ENCODE data around the gene ZBTB2.
A peak's percentile ranks its signal among the peaks of the same experiment; 100 is the strongest.

Gene ZBTB2

DNA sequence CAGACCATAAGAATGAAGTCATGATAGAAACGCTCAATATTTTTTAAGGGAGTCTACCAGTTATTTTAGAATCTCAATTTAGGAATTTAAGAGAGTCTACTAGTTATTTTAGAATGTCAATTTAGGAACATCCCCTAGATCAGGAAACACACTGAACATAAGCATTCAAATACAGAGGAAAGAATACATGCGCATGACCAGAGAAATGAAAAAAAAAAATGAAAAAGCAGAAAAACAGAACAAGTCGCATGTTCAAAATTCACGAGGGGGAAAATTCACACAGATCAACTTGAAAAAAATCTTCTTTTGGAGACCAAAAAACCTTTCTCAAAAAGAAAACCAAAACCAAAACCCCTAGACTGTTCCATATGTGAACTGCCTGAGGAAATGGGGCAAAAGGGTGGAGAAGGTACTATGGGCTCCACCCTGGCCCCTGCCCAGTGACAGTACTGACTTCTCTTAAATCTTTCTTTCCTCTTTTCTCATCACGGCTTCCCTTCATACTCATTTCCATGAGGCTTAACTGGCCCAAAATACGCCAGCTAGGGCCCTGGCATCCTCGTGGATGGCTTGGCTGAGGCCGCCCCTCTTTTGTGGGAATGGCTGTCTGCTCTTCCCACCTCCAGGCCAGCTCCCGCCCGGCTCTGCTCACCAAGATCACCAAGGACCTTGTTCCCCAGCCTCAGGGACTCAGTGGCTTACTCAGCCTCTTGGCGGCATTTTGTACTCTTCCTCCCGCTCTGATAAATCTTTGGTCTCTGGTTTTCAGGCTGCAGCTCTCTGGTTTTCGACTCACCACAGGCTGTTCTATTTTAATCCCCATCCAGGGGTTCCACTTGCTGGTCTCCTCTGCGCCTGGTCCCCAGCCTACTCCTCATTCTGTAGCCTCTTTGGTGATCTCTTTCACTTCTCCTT, 11.2 kb downstream of the ZBTB2 start:
- DNase-seq (ENCODE audit: insufficient read length, low spot score) (no peak), FAIRE-seq (no peak)
- TF ChIP-seq PAX5 (IDR thresholded peaks at IDR 0.05; ENCODE audit: insufficient read depth, low read length, severe bottlenecking) (no peak), TAF1 (IDR thresholded peaks at IDR 0.05; ENCODE audit: low read depth, low read length) (peak; percentile 22; the same call in 1 of the 2 replicates), POLR2A (IDR thresholded peaks at IDR 0.05; ENCODE audit: low read depth, low read length) (no peak), SPI1 (IDR thresholded peaks at IDR 0.05; ENCODE audit: low read depth, low read length) (peak; percentile 52), POU2F2 (IDR thresholded peaks at IDR 0.05; ENCODE audit: low read depth, low read length) (no peak)

GRCh38 chr6:151377095-151377494, 14.3 kb downstream of the ZBTB2 start:
- DNase-seq (ENCODE audit: insufficient read length, low spot score) = no peak
- no peak for TF ChIP-seq PAX5 (IDR thresholded peaks at IDR 0.05; ENCODE audit: insufficient read depth, low read length, severe bottlenecking)
- TF ChIP-seq POLR2A (IDR thresholded peaks at IDR 0.05; ENCODE audit: low read depth, low read length) = no peak
- TF ChIP-seq TAF1 (IDR thresholded peaks at IDR 0.05; ENCODE audit: low read depth, low read length) = no peak
- no peak for TF ChIP-seq POU2F2 (IDR thresholded peaks at IDR 0.05; ENCODE audit: low read depth, low read length)
- TF ChIP-seq SPI1 (IDR thresholded peaks at IDR 0.05; ENCODE audit: low read depth, low read length) = no peak
- TF ChIP-seq POLR2AphosphoS5 (IDR thresholded peaks at IDR 0.05; ENCODE audit: low read depth, low read length) = no peak
- FAIRE-seq = no peak

DNA sequence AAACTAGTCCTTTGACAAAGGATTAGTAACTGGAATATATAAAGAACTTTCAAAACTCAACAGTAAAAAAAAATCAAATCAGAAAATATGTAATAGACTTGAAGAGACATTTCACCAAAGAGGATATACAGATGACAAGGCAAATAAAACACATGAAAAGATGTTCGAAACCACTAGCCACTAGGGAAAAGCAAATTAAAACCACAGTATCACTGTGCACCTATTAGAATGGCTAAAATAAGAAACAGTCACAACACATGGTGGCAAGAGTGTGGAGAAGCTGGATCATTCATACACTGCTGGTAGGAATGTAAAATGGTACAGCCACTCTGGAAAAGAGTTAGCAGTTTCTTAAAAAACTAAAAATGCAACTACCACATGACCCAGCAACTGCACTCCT, 14.9 kb downstream of the ZBTB2 start:
- no peak for FAIRE-seq
- DNase-seq (ENCODE audit: insufficient read length, low spot score) = no peak
- TF ChIP-seq PAX5 (IDR thresholded peaks at IDR 0.05; ENCODE audit: insufficient read depth, low read length, severe bottlenecking) = no peak
- no peak for TF ChIP-seq SPI1 (IDR thresholded peaks at IDR 0.05; ENCODE audit: low read depth, low read length)
- TF ChIP-seq TAF1 (IDR thresholded peaks at IDR 0.05; ENCODE audit: low read depth, low read length) = no peak
- no peak for TF ChIP-seq POLR2A (IDR thresholded peaks at IDR 0.05; ENCODE audit: low read depth, low read length)
- TF ChIP-seq POU2F2 (IDR thresholded peaks at IDR 0.05; ENCODE audit: low read depth, low read length) = no peak
- no peak for TF ChIP-seq POLR2AphosphoS5 (IDR thresholded peaks at IDR 0.05; ENCODE audit: low read depth, low read length)

GRCh38 chr6:151375833-151376232, 15.5 kb downstream of the ZBTB2 start:
- TF ChIP-seq POLR2A (IDR thresholded peaks at IDR 0.05; ENCODE audit: low read depth, low read length) = no peak
- TF ChIP-seq POLR2AphosphoS5 (IDR thresholded peaks at IDR 0.05; ENCODE audit: low read depth, low read length) = no peak
- no peak for TF ChIP-seq SPI1 (IDR thresholded peaks at IDR 0.05; ENCODE audit: low read depth, low read length)
- TF ChIP-seq POU2F2 (IDR thresholded peaks at IDR 0.05; ENCODE audit: low read depth, low read length) = no peak
- TF ChIP-seq PAX5 (IDR thresholded peaks at IDR 0.05; ENCODE audit: insufficient read depth, low read length, severe bottlenecking) = no peak

GRCh38 chr6:151374036-151374683, 17.2 kb downstream of the ZBTB2 start:
- no peak for TF ChIP-seq POU2F2 (IDR thresholded peaks at IDR 0.05; ENCODE audit: low read depth, low read length)
- no peak for TF ChIP-seq TAF1 (IDR thresholded peaks at IDR 0.05; ENCODE audit: low read depth, low read length)
- no peak for TF ChIP-seq PAX5 (IDR thresholded peaks at IDR 0.05; ENCODE audit: insufficient read depth, low read length, severe bottlenecking)
- TF ChIP-seq POLR2AphosphoS5 (IDR thresholded peaks at IDR 0.05; ENCODE audit: low read depth, low read length) = no peak
- DNase-seq (ENCODE audit: insufficient read length, low spot score) (no peak), FAIRE-seq (no peak)

More at GRCh38 chr6:151375833-151376232, 15.5 kb downstream of the ZBTB2 start:
- DNase-seq (ENCODE audit: insufficient read length, low spot score) (no peak), FAIRE-seq (no peak)

DNA sequence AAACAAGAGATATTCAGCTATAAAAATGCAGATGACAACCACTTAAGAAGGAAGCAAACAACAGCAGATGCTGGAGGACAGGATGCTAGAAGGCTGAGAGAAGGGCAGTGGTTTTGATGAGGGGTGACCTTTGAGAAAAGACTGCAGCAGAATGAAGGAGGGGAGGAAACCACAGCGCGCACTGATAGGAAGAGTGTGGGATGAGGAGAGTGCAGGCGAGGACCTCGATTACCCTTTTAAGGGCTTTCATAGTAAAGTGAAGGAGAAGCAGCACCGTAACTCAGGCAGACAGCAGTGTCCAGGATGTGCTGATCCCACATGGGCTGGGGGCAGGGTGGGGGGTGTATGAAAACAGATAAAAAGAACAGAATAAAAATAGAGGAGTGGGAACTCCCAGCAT, 19.2 kb downstream of the ZBTB2 start:
- FAIRE-seq = no peak
- no peak for TF ChIP-seq POLR2AphosphoS5 (IDR thresholded peaks at IDR 0.05; ENCODE audit: low read depth, low read length)
- DNase-seq (ENCODE audit: insufficient read length, low spot score) = no peak

DNA sequence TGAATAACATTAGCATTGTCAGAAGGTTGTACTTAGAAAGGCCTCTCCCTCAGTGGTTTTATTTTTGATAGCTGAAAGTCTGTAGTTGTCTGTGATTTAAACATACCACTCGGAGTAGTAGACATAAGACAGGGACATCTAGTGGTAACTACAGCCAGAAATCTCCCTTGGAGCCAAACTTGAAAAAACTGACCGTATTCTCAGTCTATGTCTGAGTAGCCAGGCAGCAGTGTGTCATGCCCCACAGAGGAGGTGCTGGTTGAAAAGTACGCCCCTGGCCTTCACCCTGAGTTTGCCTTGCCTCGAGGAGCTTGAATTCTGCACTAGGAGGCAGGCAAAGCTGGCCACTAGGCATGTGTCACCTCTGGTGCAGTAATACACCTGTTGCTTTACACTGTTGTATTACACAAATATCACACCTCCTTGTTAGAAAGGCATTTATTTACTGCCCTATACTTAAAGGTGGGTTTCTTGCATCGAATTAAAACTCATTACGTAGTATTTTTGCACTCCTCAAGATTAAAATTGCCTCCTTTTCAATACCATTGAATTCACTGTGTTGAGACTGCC, 20.8 kb downstream of the ZBTB2 start:
- no peak for TF ChIP-seq PAX5 (IDR thresholded peaks at IDR 0.05; ENCODE audit: insufficient read depth, low read length, severe bottlenecking)
- TF ChIP-seq POLR2AphosphoS5 (IDR thresholded peaks at IDR 0.05; ENCODE audit: low read depth, low read length) = no peak
- no peak for TF ChIP-seq POU2F2 (IDR thresholded peaks at IDR 0.05; ENCODE audit: low read depth, low read length)
- TF ChIP-seq TAF1 (IDR thresholded peaks at IDR 0.05; ENCODE audit: low read depth, low read length) = no peak
- TF ChIP-seq POLR2A (IDR thresholded peaks at IDR 0.05; ENCODE audit: low read depth, low read length) = no peak
- no peak for TF ChIP-seq SPI1 (IDR thresholded peaks at IDR 0.05; ENCODE audit: low read depth, low read length)
- DNase-seq (ENCODE audit: insufficient read length, low spot score) (no peak), FAIRE-seq (no peak)

- TF ChIP-seq SPI1 (IDR thresholded peaks at IDR 0.05; ENCODE audit: low read depth, low read length) (no peak), POLR2AphosphoS5 (IDR thresholded peaks at IDR 0.05; ENCODE audit: low read depth, low read length) (no peak), PAX5 (IDR thresholded peaks at IDR 0.05; ENCODE audit: insufficient read depth, low read length, severe bottlenecking) (no peak), POLR2A (IDR thresholded peaks at IDR 0.05; ENCODE audit: low read depth, low read length) (no peak), TAF1 (IDR thresholded peaks at IDR 0.05; ENCODE audit: low read depth, low read length) (no peak), POU2F2 (IDR thresholded peaks at IDR 0.05; ENCODE audit: low read depth, low read length) (no peak)
- FAIRE-seq = no peak
- no peak for DNase-seq (ENCODE audit: insufficient read length, low spot score)
Observed at GRCh38 chr6:151365233-151365632, 26.1 kb downstream of the ZBTB2 start.

DNA sequence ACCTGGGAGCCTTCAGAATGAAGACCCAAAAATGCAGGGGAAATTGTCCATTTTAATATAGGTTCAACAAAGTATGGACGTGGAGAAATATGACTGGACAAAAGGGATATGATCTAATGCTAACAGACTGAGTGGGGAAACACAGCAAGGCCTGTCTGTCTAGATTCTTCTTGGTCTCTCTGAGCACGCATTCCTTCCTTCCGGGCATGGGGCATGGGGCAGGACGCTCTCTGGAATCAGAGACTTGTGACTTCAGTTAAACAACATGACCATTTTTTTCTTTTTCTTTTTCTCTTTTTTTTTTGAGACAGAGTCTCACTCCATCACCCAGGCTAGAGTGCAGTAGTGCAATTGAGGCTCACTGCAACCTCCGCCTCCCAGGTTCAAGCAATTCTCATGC, 31.9 kb downstream of the ZBTB2 start:
- TF ChIP-seq POU2F2 (IDR thresholded peaks at IDR 0.05; ENCODE audit: low read depth, low read length) (no peak), SPI1 (IDR thresholded peaks at IDR 0.05; ENCODE audit: low read depth, low read length) (no peak), PAX5 (IDR thresholded peaks at IDR 0.05; ENCODE audit: insufficient read depth, low read length, severe bottlenecking) (no peak), POLR2AphosphoS5 (IDR thresholded peaks at IDR 0.05; ENCODE audit: low read depth, low read length) (no peak), TAF1 (IDR thresholded peaks at IDR 0.05; ENCODE audit: low read depth, low read length) (no peak), POLR2A (IDR thresholded peaks at IDR 0.05; ENCODE audit: low read depth, low read length) (no peak)
- no peak for FAIRE-seq
- DNase-seq (ENCODE audit: insufficient read length, low spot score) = no peak

Data from GM12891 (cell line).